ENCODE results near the gene NXNL1.
A peak's percentile ranks its signal among the peaks of the same experiment; 100 is the strongest.
"Not testable (repeated sequence)": the region's sequence is repeated elsewhere in the genome, so short reads cannot be mapped to it uniquely, and the experiment has no call there.

Gene NXNL1

DNA sequence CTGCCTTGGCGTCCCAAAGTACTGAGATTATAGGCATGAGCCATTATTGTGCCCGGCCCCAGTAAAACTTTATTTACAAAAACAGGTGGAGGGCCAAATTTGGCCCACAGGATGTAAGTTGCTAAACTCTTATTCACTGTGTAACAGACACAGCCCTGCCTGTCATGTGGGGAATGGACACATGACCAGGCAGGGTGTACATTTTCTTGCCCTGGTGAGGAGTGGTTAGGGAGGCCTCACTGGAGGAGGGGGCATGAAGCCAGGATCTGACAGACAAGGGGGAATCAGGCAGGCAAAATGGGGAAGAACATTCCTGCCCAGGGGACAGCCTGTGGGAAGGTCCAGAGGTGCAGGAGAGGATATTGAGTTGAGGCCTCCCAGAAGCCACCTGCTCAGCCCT is 43.3 kb upstream of the NXNL1 start:
- TF ChIP-seq, protein P1, sequence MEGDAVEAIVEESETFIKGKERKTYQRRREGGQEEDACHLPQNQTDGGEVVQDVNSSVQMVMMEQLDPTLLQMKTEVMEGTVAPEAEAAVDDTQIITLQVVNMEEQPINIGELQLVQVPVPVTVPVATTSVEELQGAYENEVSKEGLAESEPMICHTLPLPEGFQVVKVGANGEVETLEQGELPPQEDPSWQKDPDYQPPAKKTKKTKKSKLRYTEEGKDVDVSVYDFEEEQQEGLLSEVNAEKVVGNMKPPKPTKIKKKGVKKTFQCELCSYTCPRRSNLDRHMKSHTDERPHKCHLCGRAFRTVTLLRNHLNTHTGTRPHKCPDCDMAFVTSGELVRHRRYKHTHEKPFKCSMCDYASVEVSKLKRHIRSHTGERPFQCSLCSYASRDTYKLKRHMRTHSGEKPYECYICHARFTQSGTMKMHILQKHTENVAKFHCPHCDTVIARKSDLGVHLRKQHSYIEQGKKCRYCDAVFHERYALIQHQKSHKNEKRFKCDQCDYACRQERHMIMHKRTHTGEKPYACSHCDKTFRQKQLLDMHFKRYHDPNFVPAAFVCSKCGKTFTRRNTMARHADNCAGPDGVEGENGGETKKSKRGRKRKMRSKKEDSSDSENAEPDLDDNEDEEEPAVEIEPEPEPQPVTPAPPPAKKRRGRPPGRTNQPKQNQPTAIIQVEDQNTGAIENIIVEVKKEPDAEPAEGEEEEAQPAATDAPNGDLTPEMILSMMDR (IDR thresholded peaks at IDR 0.05; ENCODE audit: poor library complexity, severe bottlenecking), result no peak
- DNase-seq (ENCODE audit: low spot score) (no peak), ATAC-seq (ENCODE audit: low read depth) (no peak)
- H3K4me1 ChIP-seq (ENCODE audit: insufficient read depth, poor library complexity, severe bottlenecking), result peaks cover 14% of the 10 kb centered on the region
- no peak overlapping the region for H3K27ac ChIP-seq (ENCODE audit: poor library complexity, severe bottlenecking)
- H3K9me3 ChIP-seq (ENCODE audit: severe bottlenecking), result no peaks in the 10 kb centered on the region
- H3K27me3 ChIP-seq (ENCODE audit: insufficient read depth, poor library complexity, severe bottlenecking), result no peaks in the 10 kb centered on the region
- H3K36me3 ChIP-seq (ENCODE audit: low read depth), result peaks cover 22% of the 10 kb centered on the region
- no peak overlapping the region for H3K4me3 ChIP-seq (ENCODE audit: severe bottlenecking)

DNA sequence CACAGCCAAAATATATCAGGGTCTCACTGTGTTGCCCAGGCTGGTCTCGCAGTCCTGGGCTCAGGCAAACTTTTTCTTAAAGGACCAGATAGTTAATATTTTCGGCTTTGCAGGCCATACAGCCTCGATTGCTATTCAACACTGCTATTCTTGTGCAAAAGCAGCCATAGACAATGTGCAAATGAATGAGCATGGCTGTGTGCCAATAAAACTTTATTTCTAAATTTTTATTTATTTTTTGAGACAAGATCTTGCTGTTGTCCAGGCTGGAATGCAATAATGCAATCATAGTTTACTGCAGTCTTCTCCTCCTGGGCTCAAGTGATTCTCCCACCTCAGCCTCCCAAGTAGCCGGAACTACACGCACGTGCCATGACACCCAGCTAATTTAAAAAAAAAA is 42.5 kb upstream of the NXNL1 start:
- Histone ChIP-seq H3K4me1 (ENCODE audit: insufficient read depth, poor library complexity, severe bottlenecking) (peaks cover 6% of the 10 kb centered on the region), H3K9me3 (ENCODE audit: severe bottlenecking) (no peaks in the 10 kb centered on the region)

GRCh38 chr19:17500447-17501198 is 39.9 kb upstream of the NXNL1 start:
- Histone ChIP-seq H3K27ac (ENCODE audit: poor library complexity, severe bottlenecking) (no peak overlapping the region), H3K27me3 (ENCODE audit: insufficient read depth, poor library complexity, severe bottlenecking) (no peaks in the 10 kb centered on the region), H3K4me1 (ENCODE audit: insufficient read depth, poor library complexity, severe bottlenecking) (no peaks in the 10 kb centered on the region), H3K9me3 (ENCODE audit: severe bottlenecking) (no peaks in the 10 kb centered on the region), H3K36me3 (ENCODE audit: low read depth) (0 out of 2 replicates have a peak, but pooled peaks cover 8% of the 10 kb centered on the region), H3K4me3 (ENCODE audit: severe bottlenecking) (no peak overlapping the region)
- DNase-seq (ENCODE audit: low spot score), result no peak
- ATAC-seq (ENCODE audit: low read depth), result no peak
- TF ChIP-seq, protein P1 (IDR thresholded peaks at IDR 0.05; ENCODE audit: poor library complexity, severe bottlenecking), result no peak

More for the DNA sequence above, 42.5 kb upstream of the NXNL1 start:
- Histone ChIP-seq H3K4me3 (ENCODE audit: severe bottlenecking) (no peak overlapping the region), H3K27me3 (ENCODE audit: insufficient read depth, poor library complexity, severe bottlenecking) (no peaks in the 10 kb centered on the region), H3K27ac (ENCODE audit: poor library complexity, severe bottlenecking) (no peak overlapping the region), H3K36me3 (ENCODE audit: low read depth) (peaks cover 14% of the 10 kb centered on the region; the same call in 1 of the 2 replicates)
- TF ChIP-seq, protein P1 (IDR thresholded peaks at IDR 0.05; ENCODE audit: poor library complexity, severe bottlenecking), result no peak
- DNase-seq (ENCODE audit: low spot score), result no peak
- no peak for ATAC-seq (ENCODE audit: low read depth)

- Histone ChIP-seq H3K27me3 (ENCODE audit: insufficient read depth, poor library complexity, severe bottlenecking) (no peaks in the 10 kb centered on the region), H3K36me3 (ENCODE audit: low read depth) (0 out of 2 replicates have a peak, but pooled peaks cover 8% of the 10 kb centered on the region), H3K9me3 (ENCODE audit: severe bottlenecking) (no peaks in the 10 kb centered on the region), H3K4me3 (ENCODE audit: severe bottlenecking) (no peak overlapping the region), H3K27ac (ENCODE audit: poor library complexity, severe bottlenecking) (no peak overlapping the region), H3K4me1 (ENCODE audit: insufficient read depth, poor library complexity, severe bottlenecking) (no peaks in the 10 kb centered on the region)
- TF ChIP-seq, protein P1 (IDR thresholded peaks at IDR 0.05; ENCODE audit: poor library complexity, severe bottlenecking), result no peak
- DNase-seq (ENCODE audit: low spot score) (no peak), ATAC-seq (ENCODE audit: low read depth) (0 out of 3 replicates have a peak, but pooled peaks have one; percentile 17)
Measured at GRCh38 chr19:17499648-17500446, 39.1 kb upstream of the NXNL1 start.

DNA sequence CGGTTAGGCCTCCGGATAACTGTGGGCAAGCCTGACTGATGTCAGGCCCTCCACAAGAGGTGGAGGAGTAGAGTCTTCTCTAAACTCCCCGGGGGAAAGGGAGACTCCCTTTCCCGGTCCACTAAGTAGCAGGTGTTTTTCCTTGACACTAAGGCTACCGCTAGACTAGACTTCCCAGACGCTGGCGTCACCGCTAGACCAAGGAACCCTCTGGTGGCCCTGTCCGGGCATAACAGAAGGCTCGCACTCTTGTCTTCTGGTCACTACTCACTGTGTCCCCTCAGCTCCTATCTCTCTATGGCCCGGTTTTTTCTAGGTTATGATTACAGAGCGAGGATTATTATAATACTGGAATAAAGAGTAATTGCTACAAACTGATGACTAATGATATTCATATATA is 38.3 kb upstream of the NXNL1 start:
- not testable (repeated sequence) for H3K4me3 ChIP-seq (ENCODE audit: severe bottlenecking); H3K27ac ChIP-seq (ENCODE audit: poor library complexity, severe bottlenecking); H3K4me1 ChIP-seq (ENCODE audit: insufficient read depth, poor library complexity, severe bottlenecking); DNase-seq (ENCODE audit: low spot score); H3K36me3 ChIP-seq (ENCODE audit: low read depth); H3K27me3 ChIP-seq (ENCODE audit: insufficient read depth, poor library complexity, severe bottlenecking); H3K9me3 ChIP-seq (ENCODE audit: severe bottlenecking); ATAC-seq (ENCODE audit: low read depth)

Data from RWPE2 (cell line).